Measurements from ENCODE around the gene CPSF4L.

DNA sequence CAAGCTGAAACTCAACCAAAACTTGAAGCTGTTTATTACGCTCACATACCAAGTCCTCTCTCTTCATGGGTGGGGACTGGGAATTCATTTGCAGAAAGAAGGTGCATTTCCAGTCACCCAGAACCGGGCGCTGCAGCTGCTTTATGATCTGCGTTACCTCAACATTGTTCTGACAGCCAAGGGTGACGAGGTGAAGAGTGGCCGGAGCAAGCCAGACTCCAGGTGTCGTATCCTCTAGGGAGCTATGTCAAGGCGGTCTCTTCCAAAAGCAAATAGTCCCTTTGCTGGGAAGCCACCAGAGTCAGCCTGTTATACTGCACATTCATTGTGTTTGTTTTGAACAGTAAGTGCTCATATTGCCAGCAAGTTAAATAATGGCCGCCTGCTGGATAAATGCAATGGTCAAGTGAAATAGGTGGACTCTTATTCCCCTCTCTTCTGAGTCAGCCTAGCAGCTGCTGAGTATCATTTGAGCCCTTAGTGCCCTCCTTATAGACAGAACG, 56.2 kb downstream of the CPSF4L start:
- TF ChIP-seq, protein P1, sequence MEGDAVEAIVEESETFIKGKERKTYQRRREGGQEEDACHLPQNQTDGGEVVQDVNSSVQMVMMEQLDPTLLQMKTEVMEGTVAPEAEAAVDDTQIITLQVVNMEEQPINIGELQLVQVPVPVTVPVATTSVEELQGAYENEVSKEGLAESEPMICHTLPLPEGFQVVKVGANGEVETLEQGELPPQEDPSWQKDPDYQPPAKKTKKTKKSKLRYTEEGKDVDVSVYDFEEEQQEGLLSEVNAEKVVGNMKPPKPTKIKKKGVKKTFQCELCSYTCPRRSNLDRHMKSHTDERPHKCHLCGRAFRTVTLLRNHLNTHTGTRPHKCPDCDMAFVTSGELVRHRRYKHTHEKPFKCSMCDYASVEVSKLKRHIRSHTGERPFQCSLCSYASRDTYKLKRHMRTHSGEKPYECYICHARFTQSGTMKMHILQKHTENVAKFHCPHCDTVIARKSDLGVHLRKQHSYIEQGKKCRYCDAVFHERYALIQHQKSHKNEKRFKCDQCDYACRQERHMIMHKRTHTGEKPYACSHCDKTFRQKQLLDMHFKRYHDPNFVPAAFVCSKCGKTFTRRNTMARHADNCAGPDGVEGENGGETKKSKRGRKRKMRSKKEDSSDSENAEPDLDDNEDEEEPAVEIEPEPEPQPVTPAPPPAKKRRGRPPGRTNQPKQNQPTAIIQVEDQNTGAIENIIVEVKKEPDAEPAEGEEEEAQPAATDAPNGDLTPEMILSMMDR (conservative IDR thresholded peaks at IDR 0.05; ENCODE audit: low read length): no peak
- TF ChIP-seq EZH2phosphoT487 (IDR thresholded peaks at IDR 0.05; ENCODE audit: borderline replicate concordance, low read depth, low read length): no peak

Data from OCI-LY7 (cell line).